Measurements from ENCODE around the gene PLA2G4D. TPM values are rescaled to one million over a fixed set of nuclear protein-coding genes. Genes with fewer than 3 reads are reported as not detected.
"Not testable (repeated sequence)": the region's sequence is repeated elsewhere in the genome, so short reads cannot be mapped to it uniquely, and the experiment has no call there.

PLA2G4D gene
- total RNA-seq, 1 experiment from 2014 or later = not detected

GRCh38 chr15:42093966-42094365, 396 bp downstream of the PLA2G4D start:
- no peaks in the 10 kb centered on the region for H3K9me3 ChIP-seq (ENCODE audit: low read depth, low read length, poor library complexity, severe bottlenecking)
- ChIA-PET CTCF (no interaction called here), POLR2A (ENCODE audit: low non-redundant PET) (no interaction called here)
- no peak overlapping the region for H3K4me3 ChIP-seq (ENCODE audit: low read depth, low read length, poor library complexity, severe bottlenecking)
- H3K4me1 ChIP-seq (ENCODE audit: insufficient read depth, low read length, poor library complexity, severe bottlenecking) = peaks cover 12% of the 10 kb centered on the region
- no peaks in the 10 kb centered on the region for H3K27me3 ChIP-seq (replicated peaks; ENCODE audit: insufficient read depth, low read depth, low read length, poor library complexity)
- no peaks in the 10 kb centered on the region for H3K36me3 ChIP-seq (ENCODE audit: insufficient read depth, low read length, poor library complexity, severe bottlenecking)
- no peak overlapping the region for H3K27ac ChIP-seq (ENCODE audit: low read depth, low read length, poor library complexity, severe bottlenecking)
- intact Hi-C loops (cut with micrococcal nuclease; ENCODE audit: unreplicated experiment) = no loop called here
- DNase-seq (ENCODE audit: low spot score) = no peak
- BruUV-seq (replicated peaks) = no TSS peak
- TF ChIP-seq, protein P1, sequence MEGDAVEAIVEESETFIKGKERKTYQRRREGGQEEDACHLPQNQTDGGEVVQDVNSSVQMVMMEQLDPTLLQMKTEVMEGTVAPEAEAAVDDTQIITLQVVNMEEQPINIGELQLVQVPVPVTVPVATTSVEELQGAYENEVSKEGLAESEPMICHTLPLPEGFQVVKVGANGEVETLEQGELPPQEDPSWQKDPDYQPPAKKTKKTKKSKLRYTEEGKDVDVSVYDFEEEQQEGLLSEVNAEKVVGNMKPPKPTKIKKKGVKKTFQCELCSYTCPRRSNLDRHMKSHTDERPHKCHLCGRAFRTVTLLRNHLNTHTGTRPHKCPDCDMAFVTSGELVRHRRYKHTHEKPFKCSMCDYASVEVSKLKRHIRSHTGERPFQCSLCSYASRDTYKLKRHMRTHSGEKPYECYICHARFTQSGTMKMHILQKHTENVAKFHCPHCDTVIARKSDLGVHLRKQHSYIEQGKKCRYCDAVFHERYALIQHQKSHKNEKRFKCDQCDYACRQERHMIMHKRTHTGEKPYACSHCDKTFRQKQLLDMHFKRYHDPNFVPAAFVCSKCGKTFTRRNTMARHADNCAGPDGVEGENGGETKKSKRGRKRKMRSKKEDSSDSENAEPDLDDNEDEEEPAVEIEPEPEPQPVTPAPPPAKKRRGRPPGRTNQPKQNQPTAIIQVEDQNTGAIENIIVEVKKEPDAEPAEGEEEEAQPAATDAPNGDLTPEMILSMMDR (conservative IDR thresholded peaks at IDR 0.05; ENCODE audit: low read depth, low read length) = no peak
- TF ChIP-seq EZH2 (IDR thresholded peaks at IDR 0.05; ENCODE audit: borderline replicate concordance, low read depth, low read length, poor library complexity, severe bottlenecking) = no peak

DNA sequence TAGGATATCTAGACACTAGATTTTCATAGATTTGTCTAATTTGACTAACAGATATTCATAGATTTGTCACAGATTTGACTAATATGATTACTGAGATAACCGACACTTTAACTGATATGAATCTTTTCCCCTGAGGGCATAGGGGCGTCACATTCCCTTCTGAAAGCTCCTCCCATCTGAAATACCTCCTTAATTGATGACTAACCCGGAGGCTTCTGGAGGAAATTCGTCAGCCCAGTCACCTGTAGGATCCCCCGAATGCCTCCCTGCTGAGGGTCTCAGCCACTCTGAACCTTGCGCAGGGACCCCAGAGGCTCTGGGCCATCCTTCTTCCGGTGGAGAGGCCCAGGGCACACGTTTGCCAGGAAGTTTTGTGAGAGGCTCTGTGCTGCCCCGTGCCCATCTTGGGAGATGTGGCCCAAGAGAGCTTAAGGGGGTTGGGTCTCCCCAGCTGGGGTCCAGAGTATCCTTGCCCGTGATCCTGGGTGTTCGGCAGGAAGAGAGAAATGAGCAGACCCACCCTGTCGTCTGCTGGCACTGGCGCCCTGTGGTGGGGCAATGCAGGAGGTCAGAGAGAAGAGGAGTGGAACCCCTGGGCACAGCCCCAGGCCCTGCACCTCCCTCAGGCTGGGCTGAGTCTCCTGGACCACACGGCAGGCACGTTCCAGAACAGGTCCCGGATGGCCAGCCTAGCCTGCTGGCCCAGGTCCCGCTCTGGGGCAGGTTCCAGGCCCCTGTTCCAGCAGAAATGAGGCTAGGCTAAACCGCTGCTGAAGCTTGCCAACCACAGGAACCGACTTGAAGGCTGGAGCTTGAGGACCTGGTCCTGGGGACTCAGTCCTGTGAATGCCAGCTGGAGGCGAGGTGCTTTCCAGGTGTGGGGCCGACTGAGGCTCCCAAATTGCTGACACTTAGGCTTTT, 1.7 kb downstream of the PLA2G4D start:
- ChIA-PET POLR2A (ENCODE audit: low non-redundant PET) (no interaction called here), CTCF (interaction anchor here (0.9 kb wide), 1 partner anchor 38 kb away, joined by 3 read pairs; no protein-coding TSS in a partner anchor)
- no peak for TF ChIP-seq EZH2 (IDR thresholded peaks at IDR 0.05; ENCODE audit: borderline replicate concordance, low read depth, low read length, poor library complexity, severe bottlenecking)
- TF ChIP-seq, protein P1 (conservative IDR thresholded peaks at IDR 0.05; ENCODE audit: low read depth, low read length) = no peak
- Histone ChIP-seq H3K4me3 (ENCODE audit: low read depth, low read length, poor library complexity, severe bottlenecking) (no peak overlapping the region), H3K9me3 (ENCODE audit: low read depth, low read length, poor library complexity, severe bottlenecking) (no peaks in the 10 kb centered on the region), H3K36me3 (ENCODE audit: insufficient read depth, low read length, poor library complexity, severe bottlenecking) (no peaks in the 10 kb centered on the region), H3K4me1 (ENCODE audit: insufficient read depth, low read length, poor library complexity, severe bottlenecking) (peaks cover 12% of the 10 kb centered on the region), H3K27me3 (replicated peaks; ENCODE audit: insufficient read depth, low read depth, low read length, poor library complexity) (no peaks in the 10 kb centered on the region), H3K27ac (ENCODE audit: low read depth, low read length, poor library complexity, severe bottlenecking) (no peak overlapping the region)
- intact Hi-C loops (cut with micrococcal nuclease; ENCODE audit: unreplicated experiment) = no loop called here
- no TSS peak for BruUV-seq (replicated peaks)
- peak; percentile 53 for DNase-seq (ENCODE audit: low spot score)

DNA sequence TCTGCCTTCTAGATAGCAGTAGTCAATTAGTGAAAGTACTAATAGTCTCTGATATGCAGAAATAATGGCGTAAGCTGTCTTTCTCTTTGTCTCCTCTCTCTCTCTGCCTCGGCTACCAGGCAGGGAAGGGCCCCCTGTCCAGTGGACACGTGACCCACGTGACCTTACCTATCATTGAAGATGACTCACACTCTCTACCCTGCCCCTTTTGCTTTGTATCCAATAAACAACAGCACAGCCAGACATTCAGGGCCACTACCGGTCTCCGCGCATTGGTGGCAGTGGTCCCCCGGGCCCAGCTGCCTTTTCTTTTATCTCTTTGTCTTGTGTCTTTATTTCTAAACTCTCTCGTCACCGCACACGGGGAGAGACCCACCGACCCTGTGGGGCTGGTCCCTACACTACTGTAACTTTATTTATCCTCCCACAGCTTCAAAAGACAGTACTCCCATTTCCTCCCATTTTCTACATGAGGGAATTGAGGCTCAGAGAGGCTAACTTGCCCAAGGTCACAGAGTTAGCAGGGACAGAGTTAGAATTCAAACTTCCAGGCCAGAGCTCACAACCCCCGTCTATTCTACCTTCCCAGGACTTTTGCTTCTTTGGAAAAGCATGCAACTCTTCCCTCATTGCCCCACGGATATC, 2.5 kb downstream of the PLA2G4D start:
- H3K4me3 ChIP-seq (ENCODE audit: low read depth, low read length, poor library complexity, severe bottlenecking); H3K9me3 ChIP-seq (ENCODE audit: low read depth, low read length, poor library complexity, severe bottlenecking); H3K27me3 ChIP-seq (replicated peaks; ENCODE audit: insufficient read depth, low read depth, low read length, poor library complexity); BruUV-seq (replicated peaks); intact Hi-C loops (cut with micrococcal nuclease; ENCODE audit: unreplicated experiment); DNase-seq (ENCODE audit: low spot score); H3K27ac ChIP-seq (ENCODE audit: low read depth, low read length, poor library complexity, severe bottlenecking); H3K36me3 ChIP-seq (ENCODE audit: insufficient read depth, low read length, poor library complexity, severe bottlenecking); POLR2A ChIA-PET (ENCODE audit: low non-redundant PET): not testable (repeated sequence)
- CTCF ChIA-PET = interaction anchor here (0.9 kb wide), 1 partner anchor 38 kb away, joined by 3 read pairs; no protein-coding TSS in a partner anchor
- H3K4me1 ChIP-seq (ENCODE audit: insufficient read depth, low read length, poor library complexity, severe bottlenecking) = peaks cover 12% of the 10 kb centered on the region

All from A673 (cell line).